GM19397 (cell line): ENCODE results near the gene GNPAT.

Experiments used
- ATAC-seq: cut with Tn5 transposase; IDR thresholded peaks from one replicate; pipeline ENCODE4 v1.9.1; 2021; ENCODE audit warnings: mild to moderate bottlenecking, moderate library complexity; ENCODE audit not compliant: unreplicated experiment

Gene GNPAT

DNA sequence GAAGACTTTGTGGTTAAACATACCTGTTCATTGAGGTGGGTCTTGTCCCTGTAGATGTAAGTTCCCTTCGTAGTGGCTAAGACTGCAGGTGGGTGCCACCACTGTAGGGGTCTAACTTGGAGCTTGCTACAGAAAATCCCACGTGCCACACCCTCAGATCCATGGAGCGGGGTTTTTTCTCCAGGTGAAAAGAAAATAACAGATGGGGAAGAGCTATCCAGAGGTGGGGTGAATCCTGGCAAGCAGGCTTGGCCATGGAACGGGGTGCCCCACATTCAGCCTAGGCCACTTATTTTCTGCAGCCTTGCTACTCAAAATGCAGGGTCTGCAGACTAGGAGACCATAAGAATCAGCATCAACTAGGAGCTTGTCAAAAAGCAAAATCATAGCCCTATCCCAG, 72.6 kb downstream of the GNPAT start:
- ATAC-seq, result no peak

- ATAC-seq, result no peak
Observed at GRCh38 chr1:231315887-231316286, 74.9 kb downstream of the GNPAT start.

DNA sequence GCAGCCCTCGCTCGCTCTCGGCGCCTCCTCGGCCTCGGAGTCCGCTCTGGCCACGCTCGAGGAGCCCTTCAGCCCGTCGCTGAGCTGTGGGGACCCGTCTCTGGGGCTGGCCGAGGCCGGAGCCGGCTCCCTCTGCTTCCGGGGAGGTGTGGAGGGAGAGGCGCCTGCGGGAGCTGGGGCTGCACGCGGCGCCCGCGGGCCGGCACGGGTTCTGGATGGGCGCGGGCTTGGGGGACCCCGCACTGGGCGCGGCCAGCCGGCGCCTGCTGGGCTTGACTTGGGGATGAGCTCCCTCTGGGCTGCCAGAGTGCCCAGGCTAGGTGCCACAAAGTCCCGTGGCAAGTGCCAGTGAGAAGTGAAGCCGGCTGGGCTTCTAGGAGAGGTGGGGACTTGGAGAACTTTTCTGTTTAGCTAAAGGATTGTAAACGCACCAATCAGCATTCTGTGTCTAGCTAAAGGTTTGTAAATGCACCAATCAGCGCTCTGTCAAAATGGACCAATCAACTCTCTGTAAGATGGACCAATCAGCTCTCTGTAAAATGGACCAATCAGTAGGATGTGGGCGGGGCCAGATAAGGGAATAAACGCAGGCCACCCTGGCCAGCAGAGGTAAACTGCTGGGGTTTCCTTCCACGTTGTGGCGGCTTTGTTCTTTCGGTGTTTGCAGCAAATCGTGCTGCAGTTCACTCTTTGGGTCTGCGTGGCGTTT, 76.4 kb downstream of the GNPAT start:
- no peak for ATAC-seq

GRCh38 chr1:231318015-231318355, 77.0 kb downstream of the GNPAT start:
- ATAC-seq, result no peak

DNA sequence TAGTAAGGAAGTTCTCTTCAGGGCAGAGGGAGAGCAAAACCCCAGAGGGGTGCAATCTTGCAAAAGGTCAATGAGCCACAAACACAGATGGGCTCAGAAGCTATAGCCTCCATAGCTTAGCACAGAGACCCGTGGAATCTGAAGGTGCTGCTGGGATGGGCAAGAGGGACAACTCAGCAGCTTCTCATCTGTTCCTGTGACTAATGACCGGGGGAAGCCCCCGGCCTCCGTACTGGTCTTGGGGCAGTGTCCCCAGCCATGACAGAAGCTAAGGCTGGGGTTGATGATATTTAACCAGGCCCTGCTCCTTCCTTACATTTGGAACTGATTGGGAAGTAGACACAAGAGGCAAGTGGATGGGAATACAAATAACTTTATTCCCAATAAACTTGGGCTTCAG, 77.6 kb downstream of the GNPAT start:
- no peak for ATAC-seq

GRCh38 chr1:231319080-231319479, 78.1 kb downstream of the GNPAT start:
- no peak for ATAC-seq

DNA sequence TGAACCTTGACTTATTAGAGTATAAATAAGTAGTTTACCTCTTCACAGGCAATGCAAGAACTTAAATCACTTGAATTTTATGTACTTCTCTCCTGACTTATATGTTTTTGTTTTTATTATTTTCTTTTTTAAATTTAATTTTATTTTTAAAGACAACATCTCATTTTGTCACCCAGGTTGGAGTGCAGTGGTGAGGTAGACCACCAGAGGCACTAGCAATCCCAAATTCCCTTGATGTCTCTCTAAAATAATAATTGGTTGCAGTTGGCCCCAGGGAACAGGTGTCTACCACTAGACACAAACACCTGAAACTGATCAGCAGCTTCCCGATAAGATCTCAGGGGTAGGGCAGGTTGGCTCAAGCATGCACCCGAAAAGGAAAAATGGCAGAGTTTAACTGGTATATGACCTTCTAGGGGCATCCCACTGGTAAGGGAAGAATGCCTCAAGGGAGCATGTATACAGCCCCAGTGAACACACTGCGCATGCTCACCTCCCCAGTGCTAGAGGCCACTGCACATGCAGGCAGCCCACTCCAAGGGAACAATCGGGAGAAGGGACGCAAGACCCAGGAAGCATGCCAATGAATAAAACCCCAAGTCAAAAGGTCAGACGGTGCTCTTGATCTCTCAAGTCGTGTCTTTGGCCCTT, 82.0 kb downstream of the GNPAT start:
- no peak for ATAC-seq

DNA sequence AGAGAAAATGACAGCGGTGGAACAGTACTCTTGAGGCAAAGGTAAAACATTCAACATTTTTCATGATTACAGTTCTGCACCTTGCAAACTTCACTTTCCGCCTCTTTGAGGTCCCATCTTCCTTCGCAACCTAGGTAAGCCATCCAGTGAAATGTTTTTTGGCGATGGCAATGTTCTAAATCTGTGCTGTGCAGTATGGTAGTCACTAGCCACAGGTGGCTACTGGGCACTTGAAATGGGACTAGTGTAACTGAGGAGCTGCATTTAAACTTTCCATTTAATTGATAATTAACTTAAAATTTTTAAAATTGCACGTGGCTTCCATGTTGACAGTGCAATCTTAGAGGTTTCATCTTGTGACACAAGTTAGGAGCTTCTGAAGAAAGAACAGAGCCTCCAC, 83.6 kb downstream of the GNPAT start:
- ATAC-seq, result no peak

GRCh38 chr1:231326248-231326647, 85.2 kb downstream of the GNPAT start:
- no peak for ATAC-seq
